Heart left ventricle (tissue), 16 donors: ENCODE results near the gene VTCN1. TPM values are rescaled to one million over a fixed set of nuclear protein-coding genes. Genes with fewer than 3 reads are reported as not detected.

ENCODE experiments used
- ATAC-seq, 4 donors: fragments of 200-7000 bp; cut with Tn5 transposase; one replicate each; pipeline ENCODE4 v1.9.1; 2020 to 2022; ENCODE audit warnings: moderate library complexity in 4 of 4, mild to moderate bottlenecking in 3 of 4, moderate number of reproducible peaks in 1 of 4
- DNase-seq, 5 donors: peaks; one replicate each; pipeline ENCODE4 v3.0.0-alpha.2; 2020
- H3K27ac ChIP-seq, 12 donors: fragments of 200-600 bp; sonication (generic) in 4 of 12; one replicate each; pipeline versions ENCODE4 v1.5.0 to v1.8.0; 2016 to 2022; ENCODE audit warnings: mild to moderate bottlenecking in 2 of 12
- H3K27me3 ChIP-seq, 9 donors: fragments of 200-600 bp; sonication (generic) in 2 of 9; one replicate each; pipeline versions ENCODE4 v1.5.1 to v1.8.0; 2016 to 2022; ENCODE audit warnings: mild to moderate bottlenecking in 3 of 9
- H3K36me3 ChIP-seq, 9 donors: fragments of 200-600 bp; sonication (generic) in 2 of 9; one replicate each; pipeline versions ENCODE4 v1.5.0 to v1.8.0; 2018 to 2022; ENCODE audit warnings: mild to moderate bottlenecking in 2 of 9
- H3K4me1 ChIP-seq, 12 donors: fragments of 200-600 bp; sonication (generic) in 4 of 12; one replicate each; pipeline versions ENCODE4 v1.5.0 to v1.8.0; 2016 to 2022; ENCODE audit warnings: mild to moderate bottlenecking in 3 of 12
- H3K4me3 ChIP-seq, 12 donors: fragments of 200-600 bp; sonication (generic) in 4 of 12; one replicate each; pipeline versions ENCODE4 v1.5.0 to v1.8.0; 2017 to 2022; ENCODE audit warnings: mild to moderate bottlenecking in 9 of 12, moderate library complexity in 4 of 12
- H3K9me3 ChIP-seq, 12 donors: fragments of 200-600 bp; sonication (generic) in 4 of 12; one replicate each; pipeline versions ENCODE4 v1.5.0 to v1.8.0; 2016 to 2022; ENCODE audit warnings: mild to moderate bottlenecking in 1 of 12
- POLR2A ChIP-seq, 2 donors: fragments of 450-650 bp; IDR thresholded peaks; one replicate each; pipeline ENCODE4 v1.6.1; 2017; ENCODE audit warnings: antibody characterized with exemption in 2 of 2, mild to moderate bottlenecking in 2 of 2, moderate library complexity in 2 of 2
- WGBS, 4 donors: extraction: QIAGEN DNeasy Blood & Tissue Kit in 2 of 4; methylation state at CpG; one replicate each; pipeline versions ENCODE4 v1.1.5 to v1.1.7; 2013 to 2018; 5-methylcytosine and 5-hydroxymethylcytosine counted together
- intact Hi-C, 10 donors: fragments of 100-400 bp; cut with DNase I; formaldehyde crosslinking; loops; one replicate each; pipeline versions ENCODE4 v1.11.1 to v1.14.2; 2022
- polyA plus RNA-seq, 2 donors: library from polyadenylated mRNA; stranded (reverse); fragments of 200-250 nt; gene quantifications; one replicate each; pipeline ENCODE4 v1.2.3, GENCODE V29; 2013
- total RNA-seq, 9 donors: library from RNA; depleted of rRNA in 2 of 9; stranded (reverse); fragments of >200 nt in 2 of 9; fragmentation: NEBNext Ultra II Directional in 3 of 9; extraction: Animal tissue kit (Norgen Biotek cat#: 25700) in 3 of 9; gene quantifications; one replicate each; pipeline versions ENCODE4 v1.1.0 to v1.2.4, GENCODE V29; 2016 to 2023
- TF ChIP-seq, protein P1 (sequence below), 12 donors: fragments of 200-600 bp; sonication (generic) in 4 of 12; IDR thresholded peaks; one replicate each; pipeline versions ENCODE4 v1.5.0 to v1.8.0; 2018 to 2022; ENCODE audit warnings: antibody characterized with exemption in 12 of 12, mild to moderate bottlenecking in 5 of 12
- donor health status: ischemic (EF 13 %, LVEDD 7.1; RV severe dilation, severe dysfunction).
- donor health status: healthy with polysubstance abuse.
- donor health status: DM: no; HTN: yes; CAD: no.
- donor health status: DM: no; HTN: no; CAD: no.
- donor health status: ischemic (EF 25% LVEDD 6.9; RV normal size, moderate dysfunction).
- donor health status: ischemic (EF 25% LVEDD 5.7; RV mildly dilated, moderate dysfunction).
- donor health status: healthy.
- donor health status: DM: yes; HTN: yes; CAD: no.
- donor health status: ischemic (EF 35%, LVEDD 5.7; RV mildly dilated, moderate dysfunction).
- donor health status: nonischemic (EF 11% LVEDD 7.7; RV severe dilation, severe dysfunction).
- donor health status: DM: yes; HTN: yes; CAD: no.
- donor health status: PGD.
- donor health status: ischemic (EF 29% LVEDD 5.4; RV normal size, mild dysfunction).
- donor health status: nonischemic (EF 23%, LVEDD 6.1; RV moderate dilation, normal function).

The VTCN1 gene
- total and polyA plus RNA-seq, 11 donors: 0.09 to 0.16 TPM; not detected in 9

DNA sequence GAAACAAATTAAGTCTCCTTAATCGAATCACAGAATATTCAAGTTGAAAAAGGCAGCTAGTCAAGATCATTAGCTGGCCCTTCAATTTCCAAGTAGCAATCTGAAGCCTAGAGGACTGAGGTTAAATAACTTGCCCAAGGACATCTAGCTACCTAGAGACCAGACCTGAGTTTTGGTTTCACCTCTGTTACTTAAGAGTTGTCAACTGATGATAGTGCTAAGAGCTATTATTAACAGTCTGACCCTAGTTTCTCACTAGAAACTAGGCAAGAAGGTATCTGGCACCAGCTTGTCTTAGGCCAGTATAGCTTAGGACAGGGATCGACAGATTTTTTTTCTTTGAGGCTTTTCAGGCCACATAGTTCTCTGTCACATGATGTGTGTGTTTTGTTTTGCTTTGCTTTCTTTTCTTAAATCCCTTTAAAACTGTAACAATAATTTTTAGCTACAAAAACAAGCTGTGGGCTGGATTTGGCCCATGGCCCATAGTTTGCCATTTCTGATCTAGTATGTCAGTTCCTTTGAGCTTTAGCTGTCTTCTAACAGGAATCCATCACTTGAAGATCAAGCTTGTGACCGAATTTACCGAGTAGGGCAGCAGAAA, 112.3 kb downstream of the VTCN1 start:
- intact Hi-C loops: loop anchor here in 1 of 10 donors (2.0 kb wide), 1 partner anchor 34 kb away; no protein-coding TSS in a partner anchor
- Histone ChIP-seq H3K36me3 (peaks cover 0 to 95% (median 18%) of the 10 kb centered on the region in 9 donors), H3K27me3 (no peaks in the 10 kb centered on the region), H3K27ac (no peak overlapping the region), H3K9me3 (no peaks in the 10 kb centered on the region), H3K4me3 (no peak overlapping the region), H3K4me1 (peaks cover 0 to 16% (median 4%) of the 10 kb centered on the region in 12 donors)
- TF ChIP-seq, protein P1, sequence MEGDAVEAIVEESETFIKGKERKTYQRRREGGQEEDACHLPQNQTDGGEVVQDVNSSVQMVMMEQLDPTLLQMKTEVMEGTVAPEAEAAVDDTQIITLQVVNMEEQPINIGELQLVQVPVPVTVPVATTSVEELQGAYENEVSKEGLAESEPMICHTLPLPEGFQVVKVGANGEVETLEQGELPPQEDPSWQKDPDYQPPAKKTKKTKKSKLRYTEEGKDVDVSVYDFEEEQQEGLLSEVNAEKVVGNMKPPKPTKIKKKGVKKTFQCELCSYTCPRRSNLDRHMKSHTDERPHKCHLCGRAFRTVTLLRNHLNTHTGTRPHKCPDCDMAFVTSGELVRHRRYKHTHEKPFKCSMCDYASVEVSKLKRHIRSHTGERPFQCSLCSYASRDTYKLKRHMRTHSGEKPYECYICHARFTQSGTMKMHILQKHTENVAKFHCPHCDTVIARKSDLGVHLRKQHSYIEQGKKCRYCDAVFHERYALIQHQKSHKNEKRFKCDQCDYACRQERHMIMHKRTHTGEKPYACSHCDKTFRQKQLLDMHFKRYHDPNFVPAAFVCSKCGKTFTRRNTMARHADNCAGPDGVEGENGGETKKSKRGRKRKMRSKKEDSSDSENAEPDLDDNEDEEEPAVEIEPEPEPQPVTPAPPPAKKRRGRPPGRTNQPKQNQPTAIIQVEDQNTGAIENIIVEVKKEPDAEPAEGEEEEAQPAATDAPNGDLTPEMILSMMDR (IDR thresholded peaks at IDR 0.05): no peak
- no peak for TF ChIP-seq POLR2A (IDR thresholded peaks at IDR 0.05)
- DNase-seq: no peak
- peak in 1 of 4 donors; percentile 52 for ATAC-seq
- 65 to 73% (median 69%) methylated on average over 4 of the region's 4 CpGs for WGBS, 4 donors

DNA sequence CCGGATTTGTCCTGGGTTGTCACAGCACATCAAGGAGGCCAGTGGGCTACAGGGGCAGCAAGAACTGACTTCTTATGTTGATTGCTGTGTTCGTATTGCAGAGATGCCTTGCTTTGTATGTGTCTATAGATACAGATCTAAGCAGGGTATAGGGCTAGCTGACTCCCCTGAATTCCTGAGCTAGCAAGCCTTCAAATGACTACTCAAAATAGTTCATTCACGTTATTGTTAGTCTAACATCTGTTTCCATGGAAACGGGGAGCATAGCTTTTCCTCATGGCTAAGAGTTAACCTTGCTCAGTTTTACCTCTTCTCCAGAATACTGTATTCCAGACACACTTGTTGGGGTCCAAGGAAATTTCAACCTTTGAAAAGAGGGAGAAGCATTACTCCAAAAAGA, 113.3 kb downstream of the VTCN1 start:
- Histone ChIP-seq H3K36me3 (peaks cover 0 to 96% (median 12%) of the 10 kb centered on the region in 9 donors), H3K4me1 (peaks cover 0 to 23% (median 8%) of the 10 kb centered on the region in 12 donors), H3K4me3 (no peak overlapping the region), H3K27me3 (no peaks in the 10 kb centered on the region), H3K27ac (no peak overlapping the region), H3K9me3 (no peaks in the 10 kb centered on the region)
- TF ChIP-seq, protein P1 (IDR thresholded peaks at IDR 0.05): no peak
- no peak for TF ChIP-seq POLR2A (IDR thresholded peaks at IDR 0.05)
- intact Hi-C loops: no loop called here
- 66 to 81% (median 72%) methylated on average over 4 of the region's 4 CpGs for WGBS, 4 donors
- DNase-seq: no peak
- ATAC-seq: no peak

DNA sequence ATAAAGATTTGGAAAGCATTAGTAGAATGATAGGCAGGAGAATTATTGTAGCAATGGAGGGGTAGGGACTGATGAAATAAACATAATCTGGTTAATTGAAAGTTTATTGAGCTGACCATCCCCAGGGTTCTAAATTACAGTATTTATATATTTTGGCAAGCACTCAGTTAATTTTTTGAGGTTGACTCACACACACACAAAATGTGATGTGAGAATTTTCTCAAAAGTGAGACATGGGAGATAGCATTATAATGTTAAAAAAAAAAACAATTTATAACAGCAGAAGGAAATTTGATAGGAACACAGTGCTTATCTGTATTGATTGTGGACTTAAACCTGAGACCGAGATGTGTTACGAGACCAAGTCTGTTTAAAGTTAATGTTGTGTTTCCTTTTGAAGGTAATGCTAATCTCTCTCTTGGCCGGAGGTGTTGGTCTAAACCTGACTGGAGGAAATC, 113.7 kb downstream of the VTCN1 start:
- ATAC-seq: no peak
- 77 to 92% (median 88%) methylated on average over 3 of the region's 3 CpGs for WGBS, 4 donors
- Histone ChIP-seq H3K4me1 (peaks cover 0 to 23% (median 9%) of the 10 kb centered on the region in 12 donors), H3K9me3 (no peaks in the 10 kb centered on the region), H3K27me3 (no peaks in the 10 kb centered on the region), H3K4me3 (no peak overlapping the region), H3K36me3 (peaks cover 0 to 96% (median 8%) of the 10 kb centered on the region in 9 donors), H3K27ac (no peak overlapping the region)
- intact Hi-C loops: no loop called here
- no peak for TF ChIP-seq POLR2A (IDR thresholded peaks at IDR 0.05)
- TF ChIP-seq, protein P1 (IDR thresholded peaks at IDR 0.05): no peak
- DNase-seq: no peak

DNA sequence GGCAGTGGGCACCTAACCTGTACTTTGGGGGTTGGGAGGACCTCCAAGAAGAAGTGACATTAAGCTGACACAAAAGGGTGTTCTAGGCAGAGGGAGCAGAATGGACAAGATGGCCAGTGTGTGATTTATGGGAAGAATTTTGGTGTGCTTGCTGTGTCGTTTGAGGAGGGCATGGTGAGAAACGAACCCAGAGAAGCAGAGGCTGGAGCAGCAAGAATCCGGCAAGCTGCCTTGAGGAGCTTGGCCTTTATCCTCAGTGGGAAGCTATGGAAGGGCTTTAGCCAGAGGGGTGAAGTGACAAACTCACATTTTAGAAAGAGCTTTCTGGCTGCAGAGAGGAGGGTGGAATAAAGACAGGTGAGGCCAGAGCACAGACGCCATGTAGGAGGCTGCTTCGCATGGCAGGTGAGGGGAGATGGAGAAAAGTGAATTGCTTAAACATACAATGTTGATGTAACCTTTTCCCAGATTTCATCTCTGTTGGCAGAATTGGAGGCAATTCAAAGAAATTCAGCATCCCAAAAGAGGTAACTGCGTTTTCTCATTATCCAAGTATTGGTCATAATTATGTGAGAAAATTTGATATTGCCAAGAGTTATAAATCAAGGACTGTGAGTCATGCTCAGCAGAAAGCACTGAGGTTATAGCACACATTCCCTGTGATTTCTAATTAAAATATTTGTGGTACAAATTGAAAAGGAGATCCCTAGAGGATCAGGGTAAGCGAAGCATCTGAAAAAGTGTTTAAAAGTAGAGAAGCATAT, 115.7 kb downstream of the VTCN1 start:
- no peaks in the 10 kb centered on the region for H3K27me3 ChIP-seq
- peaks cover 0 to 23% (median 9%) of the 10 kb centered on the region in 12 donors for H3K4me1 ChIP-seq
- peaks cover 0 to 98% (median 10%) of the 10 kb centered on the region in 9 donors for H3K36me3 ChIP-seq
- no peak for DNase-seq
- intact Hi-C loops: loop anchor here in 1 of 10 donors (5.0 kb wide), 1 partner anchor 32 kb away; no protein-coding TSS in a partner anchor
- H3K27ac ChIP-seq: no peak overlapping the region
- no peaks in the 10 kb centered on the region for H3K9me3 ChIP-seq
- WGBS, 4 donors: 95 to 98% (median 97%) methylated on average over 7 of the region's 7 CpGs
- no peak overlapping the region for H3K4me3 ChIP-seq
- TF ChIP-seq, protein P1 (IDR thresholded peaks at IDR 0.05): no peak
- TF ChIP-seq POLR2A (IDR thresholded peaks at IDR 0.05): no peak
- ATAC-seq: no peak
